GM21723 (cell line): ENCODE results near the gene OAS2.

ENCODE experiments used
- ATAC-seq: cut with Tn5 transposase; IDR thresholded peaks from one replicate; pipeline ENCODE4 v1.9.1; 2021; ENCODE audit warnings: mild to moderate bottlenecking, moderate library complexity; ENCODE audit not compliant: unreplicated experiment

Gene OAS2

GRCh38 chr12:113057565-113058485 lies 79.5 kb downstream of the OAS2 start:
- no peak for ATAC-seq

GRCh38 chr12:113058553-113058952 lies 80.2 kb downstream of the OAS2 start:
- no peak for ATAC-seq

- ATAC-seq: no peak
Measured at GRCh38 chr12:113059071-113059595, 80.8 kb downstream of the OAS2 start.

- no peak for ATAC-seq
Measured at GRCh38 chr12:113060336-113060960, 82.1 kb downstream of the OAS2 start.

- no peak for ATAC-seq
Measured at GRCh38 chr12:113061061-113061694, 82.9 kb downstream of the OAS2 start.
